Measurements from ENCODE around the gene ADTRP.

The ADTRP gene, protein sequence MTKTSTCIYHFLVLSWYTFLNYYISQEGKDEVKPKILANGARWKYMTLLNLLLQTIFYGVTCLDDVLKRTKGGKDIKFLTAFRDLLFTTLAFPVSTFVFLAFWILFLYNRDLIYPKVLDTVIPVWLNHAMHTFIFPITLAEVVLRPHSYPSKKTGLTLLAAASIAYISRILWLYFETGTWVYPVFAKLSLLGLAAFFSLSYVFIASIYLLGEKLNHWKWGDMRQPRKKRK

DNA sequence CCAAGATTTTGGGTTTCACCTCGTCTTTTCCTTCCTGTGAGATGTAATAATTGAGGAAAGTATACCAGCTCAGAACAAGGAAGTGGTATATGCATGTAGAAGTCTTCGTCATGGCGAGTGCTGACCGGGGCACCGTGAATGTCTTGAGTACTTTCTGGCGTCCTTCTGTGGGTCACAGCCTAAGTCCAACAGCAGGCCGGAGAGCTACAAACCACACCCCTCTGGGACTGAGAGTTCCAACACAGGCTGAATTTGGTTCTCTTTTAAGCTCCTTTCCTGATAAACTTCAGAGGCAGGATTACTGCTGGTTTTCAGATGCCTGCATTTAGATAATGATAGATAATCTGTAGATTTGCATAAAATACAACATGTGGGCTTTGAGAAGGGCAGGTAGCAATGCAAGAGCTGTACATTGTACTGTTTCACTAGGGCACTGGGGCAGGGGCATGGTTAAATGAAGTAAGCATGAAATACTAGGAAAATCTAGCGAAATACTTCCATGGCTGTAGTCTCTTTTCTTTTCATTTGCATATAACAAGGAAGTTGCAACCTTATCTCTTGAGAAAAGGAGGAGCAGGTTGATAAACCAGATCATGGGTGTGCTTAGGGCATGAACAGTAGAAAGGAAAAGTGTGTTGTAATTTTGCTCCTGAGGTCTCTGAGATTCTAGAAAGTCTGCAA lies at the start of gene ADTRP:
Gene ADTRP, minus strand, starts transcription at position 156 of the 681 bp plus-strand sequence. Its CDS starts 44 bp downstream, at position 112.
- no peak for DNase-seq (ENCODE audit: low read depth in 2 of 2)

DNA sequence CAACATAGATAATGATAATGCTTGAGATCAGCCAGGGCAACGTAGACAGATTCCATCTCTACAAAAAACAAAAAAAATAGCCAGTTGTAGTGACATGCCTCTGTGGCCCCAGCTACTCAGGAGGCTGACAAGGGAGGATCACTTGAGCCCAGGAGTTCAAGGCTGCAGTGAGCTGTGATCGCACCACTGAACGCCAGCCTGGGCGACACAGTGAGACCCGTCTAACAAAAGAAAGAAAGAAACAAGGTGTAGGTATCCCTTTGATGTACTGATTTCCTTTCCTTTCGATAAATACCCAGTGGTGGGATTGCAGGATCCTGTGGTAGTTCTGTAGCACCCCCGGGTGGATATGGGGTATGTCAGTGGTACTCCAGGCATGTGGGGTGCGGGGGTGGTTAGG lies 48.2 kb upstream of the ADTRP start:
- DNase-seq (ENCODE audit: low read depth in 2 of 2): no peak

DNA sequence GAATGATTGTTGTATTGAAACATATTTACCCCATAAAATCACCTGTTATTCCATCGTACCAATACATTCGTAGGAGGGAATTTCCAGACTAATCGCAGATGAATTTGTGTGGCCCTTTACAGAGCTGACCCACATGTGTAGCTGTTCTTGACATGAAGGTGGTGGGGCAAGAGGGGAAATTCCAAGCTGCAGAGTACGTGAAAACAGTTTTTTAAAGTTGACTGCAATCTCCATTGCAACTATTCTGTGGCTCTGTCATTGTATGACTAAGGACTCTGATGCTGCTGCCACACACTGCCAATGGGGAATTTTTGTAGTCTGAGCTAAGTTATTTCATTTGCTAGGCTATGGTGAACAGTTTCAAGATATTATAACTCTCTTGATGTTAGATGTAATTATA lies 46.4 kb upstream of the ADTRP start:
- no peak for DNase-seq (ENCODE audit: low read depth in 2 of 2)

DNA sequence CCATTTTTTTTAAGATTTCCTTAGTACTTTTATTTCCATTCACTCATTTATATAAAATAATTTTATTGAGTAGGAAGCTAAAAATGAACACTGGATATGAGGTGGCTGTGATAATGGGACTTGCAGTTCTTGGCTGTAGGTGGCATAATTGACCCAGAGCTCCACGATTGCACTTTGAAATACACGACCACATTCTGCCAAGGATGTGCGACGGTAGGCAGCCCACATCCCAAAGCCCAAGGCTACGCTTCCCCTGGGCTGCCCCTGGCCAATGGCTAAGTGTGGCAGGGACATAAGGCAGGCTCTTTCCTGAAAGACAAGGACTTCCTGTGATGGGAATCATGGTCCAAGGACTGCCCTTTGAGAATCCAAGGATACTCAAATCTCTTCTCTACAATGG lies 43.7 kb upstream of the ADTRP start:
- no peak for DNase-seq (ENCODE audit: low read depth in 2 of 2)

DNA sequence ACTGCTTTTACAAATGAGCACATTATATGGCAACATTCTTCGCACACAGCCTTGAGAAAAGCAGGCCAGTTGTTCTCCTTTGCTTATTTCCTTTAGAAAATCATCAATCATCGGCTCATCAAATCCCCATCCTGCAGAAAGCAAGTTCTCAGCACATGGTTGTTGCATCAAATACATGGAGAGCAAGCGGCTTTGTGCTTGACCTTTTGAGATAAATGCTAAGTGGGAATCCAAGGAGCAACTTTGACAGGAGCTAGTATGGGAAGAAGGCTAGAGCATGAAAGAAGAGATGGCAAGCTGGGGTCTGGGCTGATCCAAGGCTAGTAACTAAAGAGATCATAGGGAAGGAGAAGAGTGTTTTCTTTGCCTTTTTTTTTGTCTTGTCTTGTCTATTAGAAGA lies 43.2 kb upstream of the ADTRP start:
- no peak for DNase-seq (ENCODE audit: low read depth in 2 of 2)

DNA sequence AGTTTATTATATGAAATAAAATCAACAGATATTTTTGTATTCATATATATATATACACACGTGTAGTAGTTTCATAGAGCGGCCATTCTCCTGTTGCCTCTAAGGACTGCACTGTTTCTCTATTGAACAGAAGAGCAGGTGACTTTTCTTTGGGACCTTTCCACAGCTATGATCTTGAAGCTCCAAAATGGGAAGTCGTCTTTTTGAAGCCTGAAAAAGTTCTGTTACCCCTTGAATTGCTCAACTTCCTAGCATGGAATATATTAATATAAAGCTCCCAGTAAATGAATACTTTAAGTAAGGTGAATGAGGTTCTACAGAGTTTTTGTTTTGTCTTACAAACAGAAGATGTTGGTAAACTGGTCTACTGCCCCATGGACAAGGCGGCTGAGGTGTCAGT lies 42.2 kb upstream of the ADTRP start:
- DNase-seq (ENCODE audit: low read depth in 2 of 2): no peak

DNA sequence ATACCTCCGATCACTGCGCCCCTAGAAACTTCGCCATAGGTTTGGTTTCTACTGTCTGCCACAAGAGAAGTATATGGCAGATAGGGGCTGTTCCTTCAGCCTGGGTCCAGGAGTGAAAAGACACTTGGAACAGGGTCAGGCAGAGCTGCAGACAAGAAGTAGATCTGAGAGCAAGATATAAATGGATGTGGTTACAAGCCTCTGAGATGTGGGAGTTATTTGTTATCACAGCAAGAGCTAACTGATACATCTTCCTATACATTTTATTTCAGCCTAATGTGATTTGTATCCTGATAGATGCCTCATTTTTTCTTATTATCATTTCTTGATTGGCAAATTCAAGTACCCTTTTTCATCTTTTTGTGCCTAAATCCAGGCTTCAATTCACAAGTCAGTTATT lies 40.9 kb upstream of the ADTRP start:
- no peak for DNase-seq (ENCODE audit: low read depth in 2 of 2)

DNA sequence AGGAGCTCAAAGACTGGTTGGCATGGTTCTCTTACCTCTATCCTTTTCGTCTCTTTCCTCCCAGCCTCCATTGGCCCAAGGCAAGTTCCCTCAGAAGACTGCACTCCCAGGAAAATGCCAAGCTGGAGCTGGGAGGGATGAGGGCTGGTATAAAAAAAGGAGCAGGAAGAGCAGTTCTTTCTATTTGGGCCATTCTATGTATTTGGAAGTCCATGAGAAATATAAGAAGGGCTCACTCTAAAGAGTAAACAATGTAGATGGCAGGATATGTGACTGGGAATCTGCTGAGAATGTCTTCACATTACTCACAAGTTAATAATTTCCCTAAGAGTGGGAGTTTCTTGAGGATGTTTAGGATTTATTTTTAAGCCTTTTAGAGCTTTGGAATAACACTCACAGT lies 36.6 kb upstream of the ADTRP start:
- DNase-seq (ENCODE audit: low read depth in 2 of 2): no peak

DNA sequence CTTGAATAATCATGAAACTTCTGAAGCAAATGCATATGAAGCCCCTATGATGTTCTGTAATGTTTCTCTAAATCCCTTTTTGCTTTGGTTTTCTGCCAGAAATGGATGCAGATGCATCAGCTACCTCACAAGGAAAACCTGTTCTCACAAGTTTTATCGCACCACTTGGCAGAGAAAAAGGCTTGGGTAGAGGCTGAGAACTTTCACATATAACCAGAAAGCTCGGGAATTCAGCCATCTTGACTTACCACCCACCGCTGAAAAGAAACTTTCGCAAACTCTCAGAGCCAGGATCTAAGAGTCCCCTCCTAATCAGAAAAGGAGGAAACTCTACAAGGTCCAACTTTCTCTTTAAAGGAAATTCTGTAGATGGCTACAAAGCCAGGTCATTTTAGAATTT lies 36.2 kb upstream of the ADTRP start:
- DNase-seq (ENCODE audit: low read depth in 2 of 2): no peak

DNA sequence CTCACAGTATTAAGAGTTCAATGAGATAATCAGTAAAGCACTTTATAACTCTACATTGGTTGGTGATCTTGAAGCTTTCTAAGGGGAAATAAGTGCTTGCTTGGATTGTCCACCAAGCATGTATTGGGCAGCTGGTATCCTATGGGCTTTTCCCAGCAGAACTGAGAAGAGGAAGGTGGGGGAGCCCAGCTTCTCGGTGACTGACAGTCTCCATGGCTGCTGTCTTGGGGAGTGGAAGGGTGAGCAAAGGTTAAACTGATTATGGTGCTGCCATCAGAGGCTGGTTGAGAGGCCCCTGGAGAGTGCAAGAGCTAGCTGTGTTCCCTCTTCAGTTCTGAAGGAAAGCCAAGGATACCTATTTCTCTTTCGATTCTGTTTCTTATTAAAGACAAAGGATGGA lies 35.5 kb upstream of the ADTRP start:
- no peak for DNase-seq (ENCODE audit: low read depth in 2 of 2)

DNA sequence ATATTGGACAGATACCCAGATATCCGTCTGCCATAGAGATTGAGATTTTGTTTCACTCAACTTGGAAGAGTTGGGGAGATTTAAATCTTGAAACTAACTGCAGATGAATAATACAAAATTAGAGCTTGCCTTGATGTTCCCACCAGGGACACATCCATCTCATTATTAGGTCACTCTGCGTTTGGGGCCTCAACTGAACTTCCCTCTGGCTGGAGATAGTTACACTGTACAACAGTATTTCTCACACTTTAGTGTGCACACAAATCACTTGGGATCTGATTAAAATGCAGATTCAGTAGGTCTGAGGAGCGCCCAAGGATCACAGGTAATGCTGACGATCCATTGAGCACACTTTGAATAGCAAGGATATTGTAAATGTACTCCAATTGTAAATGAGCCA lies 35.0 kb upstream of the ADTRP start:
- DNase-seq (ENCODE audit: low read depth in 2 of 2): no peak

DNA sequence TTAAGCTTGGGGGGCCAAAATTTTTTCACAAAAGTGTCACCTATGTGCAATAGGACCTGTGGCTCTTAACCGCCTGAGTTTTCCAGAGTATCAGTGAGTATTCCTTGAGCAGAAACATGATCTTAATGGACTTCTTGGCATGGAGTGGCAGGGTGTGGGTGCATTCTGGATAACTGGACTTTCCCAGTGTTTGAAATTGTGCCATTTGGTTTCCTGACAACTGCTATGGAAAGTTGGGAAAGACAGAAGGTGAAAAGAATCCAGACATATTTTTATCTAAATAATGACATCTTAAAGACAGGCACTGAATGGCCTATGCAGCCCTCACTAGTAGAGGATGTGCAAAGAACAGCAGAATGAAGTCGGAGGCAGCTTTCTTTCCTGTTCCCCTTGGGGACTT lies 34.3 kb upstream of the ADTRP start:
- no peak for DNase-seq (ENCODE audit: low read depth in 2 of 2)

DNA sequence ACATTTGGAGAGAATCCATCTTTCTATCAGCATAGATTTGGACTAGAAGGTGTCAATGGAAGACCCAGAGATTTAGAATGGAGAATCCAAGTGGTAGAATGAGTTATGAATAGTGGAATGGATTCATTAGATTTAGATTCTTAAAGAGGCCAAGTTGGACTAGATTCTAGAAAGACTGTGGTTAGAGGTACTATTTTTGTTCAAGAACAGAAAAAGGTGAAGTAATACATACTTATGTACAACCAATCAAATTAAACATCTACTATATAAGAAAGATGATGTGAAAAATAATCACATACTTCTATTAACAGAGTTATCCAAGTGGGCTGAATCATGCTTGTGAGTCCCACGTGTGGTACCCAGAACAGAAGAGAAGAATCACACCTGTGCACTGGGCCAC lies 33.8 kb upstream of the ADTRP start:
- DNase-seq (ENCODE audit: low read depth in 2 of 2): no peak

DNA sequence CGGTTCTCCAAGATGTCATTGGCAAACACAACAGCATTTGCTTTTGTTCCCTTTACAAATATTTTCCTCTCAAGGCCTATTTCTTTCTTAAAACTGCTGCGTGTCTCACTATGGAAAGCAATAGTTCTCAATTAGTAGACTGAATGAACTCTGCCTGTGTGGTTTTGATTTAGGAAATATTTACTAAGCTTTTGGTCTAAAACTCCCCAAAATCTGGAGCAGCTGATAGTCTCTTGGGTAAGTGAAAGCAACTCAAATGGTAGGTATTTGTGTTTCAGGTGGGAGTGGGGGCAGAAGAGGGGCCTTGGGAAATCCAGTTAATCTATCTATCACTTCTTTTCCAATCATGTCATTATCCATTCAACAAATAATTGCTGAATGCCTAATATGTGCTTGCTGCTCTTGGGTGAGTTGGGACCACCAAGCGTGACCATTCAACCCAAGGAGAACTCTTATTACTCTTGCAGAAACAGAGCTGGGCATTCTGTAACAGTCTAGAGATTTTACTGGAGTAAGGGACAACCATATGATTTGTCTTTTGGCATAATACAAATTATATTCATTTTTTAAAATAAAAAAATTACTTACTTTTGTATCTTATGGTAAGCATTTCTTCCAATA lies 33.2 kb upstream of the ADTRP start:
- DNase-seq (ENCODE audit: low read depth in 2 of 2): no peak

DNA sequence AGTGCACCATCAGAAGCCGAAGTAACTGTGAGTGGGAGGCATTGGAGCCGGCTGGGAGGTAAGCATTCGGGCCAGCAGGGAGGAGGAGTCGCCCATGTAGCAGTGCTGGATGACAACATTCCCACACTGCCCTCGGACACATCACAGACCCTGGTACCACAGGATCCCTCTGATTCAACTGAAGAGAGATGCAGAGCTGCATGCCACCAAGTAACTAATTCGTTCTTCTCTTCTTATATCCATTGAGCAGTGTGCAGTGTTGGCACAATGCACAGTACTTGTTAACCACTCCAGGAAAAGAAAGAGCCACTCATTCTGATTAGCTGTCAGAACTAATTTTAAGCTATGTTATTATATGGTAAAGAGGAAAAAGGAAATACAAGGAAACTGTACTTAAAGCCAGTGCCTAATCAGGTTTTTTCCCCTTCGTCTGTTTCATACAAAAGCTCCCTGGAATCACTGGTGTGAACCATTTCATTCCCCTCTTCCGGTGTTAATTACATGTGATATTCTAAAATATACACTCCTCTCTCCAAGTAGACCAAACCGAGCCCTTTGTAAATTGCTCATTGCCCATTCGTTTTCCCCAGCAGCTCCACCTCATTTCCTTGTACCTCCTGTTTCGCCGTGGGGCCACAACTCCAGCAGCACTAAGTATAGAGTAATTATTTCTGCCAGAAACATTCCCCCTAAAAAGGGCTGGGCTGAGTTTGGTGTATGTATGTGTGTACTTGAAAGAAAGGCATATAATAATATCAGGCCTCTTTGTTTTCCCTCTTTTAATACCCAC lies 32.4 kb upstream of the ADTRP start:
- DNase-seq (ENCODE audit: low read depth in 2 of 2): no peak

DNA sequence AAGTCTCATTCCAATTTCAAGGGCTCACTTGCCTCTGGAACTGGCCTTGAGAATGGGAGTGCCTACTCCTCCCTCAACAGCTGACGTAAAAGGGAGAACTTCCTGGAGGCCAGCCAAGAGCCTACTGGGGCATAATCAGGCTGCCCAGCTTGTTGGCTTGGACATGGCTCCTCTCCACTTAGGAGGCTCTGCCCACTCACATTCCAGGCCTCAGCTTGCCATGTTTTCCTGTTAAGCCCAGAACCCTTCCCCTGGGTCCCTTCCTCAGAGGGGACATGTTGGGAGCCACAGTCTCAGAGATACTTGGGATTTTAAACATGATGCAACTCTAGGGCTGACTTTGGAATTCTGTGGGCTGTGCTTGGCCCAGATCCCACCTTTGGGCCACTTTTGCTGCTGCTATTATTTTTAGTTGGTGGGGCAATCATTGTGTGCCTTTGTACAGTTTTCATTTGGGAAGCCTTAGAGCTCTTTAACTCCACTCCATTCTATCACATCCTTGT lies 31.5 kb upstream of the ADTRP start:
- DNase-seq (ENCODE audit: low read depth in 2 of 2): no peak

DNA sequence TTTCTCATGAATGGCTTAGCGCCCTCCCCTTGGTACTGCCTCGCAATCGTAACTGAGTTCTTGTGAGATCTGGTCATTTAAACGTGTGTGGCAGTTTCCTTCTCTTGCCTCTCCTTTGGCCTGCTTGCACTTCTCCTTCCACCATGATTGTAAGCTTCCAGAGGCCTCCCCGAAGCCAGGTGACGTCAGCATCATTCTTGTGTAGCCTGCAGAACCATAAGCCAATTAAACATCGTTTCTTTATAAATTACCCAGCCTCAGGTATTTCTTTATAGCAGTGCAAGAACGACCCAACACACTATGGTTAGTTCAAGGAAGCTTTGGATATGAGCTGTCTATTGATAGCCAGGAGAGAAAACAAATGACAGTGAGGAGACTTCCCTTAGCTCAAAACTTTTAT lies 29.5 kb upstream of the ADTRP start:
- no peak for DNase-seq (ENCODE audit: low read depth in 2 of 2)

DNA sequence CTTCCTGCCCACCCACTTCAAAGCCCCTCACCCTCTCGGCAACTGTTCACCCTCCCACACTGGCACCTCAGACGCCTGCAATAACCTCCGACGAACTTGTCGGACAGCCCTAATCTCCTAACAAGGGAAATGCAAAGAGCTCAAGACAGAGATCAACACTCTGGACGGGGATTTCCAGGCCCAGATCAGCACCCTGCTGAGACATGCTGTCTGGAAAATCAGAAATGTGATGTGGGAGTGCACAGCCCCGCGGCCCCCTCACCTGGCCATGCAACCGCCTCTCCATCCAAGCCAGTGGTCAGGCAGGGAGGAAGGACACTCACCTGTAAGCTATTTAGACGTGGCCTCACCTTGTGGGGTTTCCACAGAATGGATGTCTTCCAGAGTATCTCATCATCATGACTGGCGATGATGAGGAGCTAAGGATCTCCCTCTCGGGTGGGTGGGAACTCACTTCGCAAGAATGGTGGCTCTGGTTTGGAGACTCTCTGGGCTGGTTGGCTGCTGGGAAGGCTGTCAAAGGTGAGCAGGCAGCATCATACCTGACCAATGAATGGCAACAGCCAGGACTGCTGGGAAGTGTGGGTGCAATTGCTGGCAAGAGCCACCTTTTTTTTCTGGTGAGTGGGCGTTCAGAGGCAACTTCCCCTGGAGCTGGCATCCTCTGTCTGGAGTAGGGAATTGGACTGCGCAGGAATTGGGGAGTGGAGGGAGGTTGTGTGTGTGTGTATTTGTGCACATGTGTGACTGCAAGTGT lies 28.1 kb upstream of the ADTRP start:
- DNase-seq (ENCODE audit: low read depth in 2 of 2): no peak

DNA sequence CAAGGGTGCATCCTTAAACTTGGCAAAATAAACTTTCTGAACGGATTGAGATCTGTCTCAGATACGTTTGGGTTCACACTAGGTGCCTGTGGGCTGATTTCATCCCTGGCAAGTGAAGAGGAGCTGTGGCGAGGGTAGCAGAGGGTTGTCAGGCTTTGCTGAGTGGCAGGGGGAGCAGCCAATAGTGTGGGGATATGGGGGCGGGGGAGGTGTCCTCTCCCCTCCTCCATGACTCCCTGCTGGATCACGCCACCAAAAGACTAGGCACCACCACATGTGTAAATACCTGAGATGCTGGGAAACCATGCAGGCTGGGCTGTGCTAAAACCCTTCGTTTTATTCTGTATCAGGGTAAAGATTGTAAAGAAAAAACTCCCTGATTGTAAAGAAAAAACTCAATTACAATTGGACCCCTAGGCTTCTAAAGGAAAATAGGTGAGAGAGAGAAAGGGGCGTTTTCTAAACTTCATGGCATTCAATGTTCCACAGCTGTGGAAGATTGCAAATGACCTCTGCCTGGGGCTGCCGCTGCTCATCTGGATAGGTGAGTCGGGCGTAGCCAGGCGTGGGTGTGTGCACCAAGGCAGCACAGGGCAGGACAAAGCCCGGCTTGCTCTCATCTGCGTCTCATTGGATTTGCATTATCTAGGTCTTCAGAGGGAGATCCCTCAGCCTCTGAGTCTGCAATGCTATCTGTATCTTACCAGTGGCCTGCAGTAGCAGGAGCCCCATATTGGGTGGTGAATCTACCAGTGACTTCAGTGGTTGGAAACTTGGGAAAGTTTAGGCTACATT lies 26.9 kb upstream of the ADTRP start:
- no peak for DNase-seq (ENCODE audit: low read depth in 2 of 2)

DNA sequence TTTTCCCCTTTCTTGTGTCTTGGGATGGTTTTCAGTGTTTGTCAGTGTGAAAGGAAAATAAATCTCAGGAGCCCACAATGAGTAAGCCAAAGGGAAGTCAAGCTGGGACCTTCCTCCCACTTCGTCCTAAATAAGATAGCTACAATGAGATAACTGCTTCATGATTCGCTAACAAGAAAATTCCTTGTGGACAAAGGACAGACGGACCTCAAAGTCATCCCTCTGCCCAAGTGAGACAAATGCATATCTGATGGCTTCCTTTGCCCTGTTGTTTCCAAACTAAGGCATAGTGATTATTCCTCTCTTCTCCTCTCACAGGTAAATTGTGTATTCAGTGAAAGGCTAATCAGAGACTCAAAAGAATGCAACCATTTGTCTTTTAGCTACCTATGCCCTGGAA lies 26.1 kb upstream of the ADTRP start:
- no peak for DNase-seq (ENCODE audit: low read depth in 2 of 2)

DNA sequence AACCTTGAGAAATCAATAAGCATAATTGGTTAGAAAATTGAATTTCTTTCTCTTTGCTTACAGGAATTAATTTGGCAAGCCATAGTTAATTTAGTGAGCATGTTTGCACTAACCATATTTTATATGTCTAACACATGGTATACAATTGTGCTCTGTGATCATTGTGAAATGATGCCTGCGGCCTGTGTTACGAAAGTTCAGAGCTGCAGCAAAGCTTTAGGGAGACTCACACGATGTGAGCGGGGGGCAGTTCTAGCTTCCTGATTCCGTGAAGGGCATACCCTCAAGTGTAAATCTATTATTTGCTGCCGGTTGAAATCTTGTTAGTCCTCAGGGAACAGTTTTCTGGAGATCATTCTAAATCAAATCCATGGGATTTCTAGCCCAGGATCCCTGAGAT lies 25.5 kb upstream of the ADTRP start:
- no peak for DNase-seq (ENCODE audit: low read depth in 2 of 2)
